GM18951 (cell line): Measurements from ENCODE around the gene RNF144A.

Experiments
- POLR2A ChIP-seq: IDR thresholded peaks from 4 replicates; pipeline ENCODE4 v1.6.1; 2011; ENCODE audit warnings: mild to moderate bottlenecking; ENCODE audit not compliant: insufficient read length, insufficient read depth; ENCODE audit errors: extremely low read depth
- in situ Hi-C: fragments of 300-500 bp; cut with MboI; formaldehyde crosslinking; loops from one replicate; pipeline ENCODE4 v1.12.0; 2022; ENCODE audit warnings: low sequenced_read_pairs, mixed read lengths, inconsistent platforms; ENCODE audit not compliant: unreplicated experiment

The RNF144A gene

GRCh38 chr2:7063789-7064188 is 146.6 kb downstream of the RNF144A start:
- TF ChIP-seq POLR2A: no peak
- in situ Hi-C loops: no loop called here

GRCh38 chr2:7068457-7068856 is 151.2 kb downstream of the RNF144A start:
- no peak for TF ChIP-seq POLR2A
- in situ Hi-C loops: no loop called here

GRCh38 chr2:7070483-7070882 is 153.3 kb downstream of the RNF144A start:
- in situ Hi-C loops: no loop called here
- no peak for TF ChIP-seq POLR2A

GRCh38 chr2:7071154-7071553 is 153.9 kb downstream of the RNF144A start:
- no peak for TF ChIP-seq POLR2A
- in situ Hi-C loops: no loop called here

- in situ Hi-C loops: no loop called here
- TF ChIP-seq POLR2A: no peak
These were observed 154.8 kb downstream of the RNF144A start for GRCh38 chr2:7071916-7072556.

GRCh38 chr2:7073901-7074300 is 156.7 kb downstream of the RNF144A start:
- TF ChIP-seq POLR2A: no peak
- in situ Hi-C loops: no loop called here

GRCh38 chr2:7075834-7076233 is 158.6 kb downstream of the RNF144A start:
- TF ChIP-seq POLR2A: no peak
- in situ Hi-C loops: no loop called here

- TF ChIP-seq POLR2A: no peak
- in situ Hi-C loops: no loop called here
These were observed 160.6 kb downstream of the RNF144A start for GRCh38 chr2:7077660-7078267.

GRCh38 chr2:7083580-7084509 is 166.6 kb downstream of the RNF144A start:
- no peak for TF ChIP-seq POLR2A
- in situ Hi-C loops: no loop called here

GRCh38 chr2:7084601-7085000 is 167.4 kb downstream of the RNF144A start:
- in situ Hi-C loops: no loop called here
- TF ChIP-seq POLR2A: no peak

GRCh38 chr2:7089284-7089683 is 172.1 kb downstream of the RNF144A start:
- no peak for TF ChIP-seq POLR2A
- in situ Hi-C loops: no loop called here

- no peak for TF ChIP-seq POLR2A
- in situ Hi-C loops: no loop called here
These were observed 172.8 kb downstream of the RNF144A start for GRCh38 chr2:7089898-7090510.

GRCh38 chr2:7093376-7093775 is 176.2 kb downstream of the RNF144A start:
- TF ChIP-seq POLR2A: no peak
- in situ Hi-C loops: no loop called here
